ENCODE data around the gene PITPNM1.

Gene PITPNM1

DNA sequence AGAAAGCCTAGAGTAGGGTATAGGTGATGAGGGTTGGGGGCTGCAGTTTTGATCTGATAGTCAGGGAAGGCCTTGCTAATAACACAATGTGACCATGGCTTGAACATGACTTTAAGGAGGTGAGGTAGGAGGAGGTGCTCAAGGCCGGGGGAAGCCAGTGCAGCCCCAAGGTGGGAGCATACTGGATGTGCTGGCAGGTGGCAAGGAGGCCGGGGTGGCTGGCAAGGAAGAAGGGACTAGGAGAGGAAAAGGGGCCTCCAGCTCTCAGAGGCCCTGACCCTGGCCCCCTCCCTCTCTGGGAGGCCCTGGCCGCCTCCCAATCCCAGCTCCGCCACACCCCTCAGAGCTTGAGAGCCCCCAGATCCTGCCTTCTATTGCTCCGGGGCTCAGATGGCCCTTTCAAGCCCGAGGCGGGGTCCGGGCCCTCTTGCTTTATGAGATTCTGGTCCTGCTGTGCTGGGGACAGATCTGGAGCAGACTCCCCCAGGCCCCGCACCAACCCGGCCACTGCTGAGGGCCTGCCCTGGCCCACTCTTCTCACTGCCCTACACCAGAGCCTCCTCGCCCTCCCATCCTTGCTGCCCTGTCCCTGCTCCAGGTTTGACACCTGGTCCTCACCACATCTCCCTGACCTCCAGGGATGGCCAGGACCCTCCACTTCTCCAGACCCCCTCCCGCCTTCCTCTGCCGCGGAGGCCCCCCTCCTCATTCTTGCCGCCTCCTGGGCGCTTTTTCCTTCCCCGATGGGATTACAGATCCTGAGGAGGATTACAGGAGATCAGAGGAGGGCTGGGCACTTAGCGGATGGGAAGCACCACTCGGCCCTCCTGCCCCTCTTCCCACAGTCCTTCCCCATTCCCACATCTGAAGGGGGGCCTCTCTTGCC, 1.8 kb downstream of the PITPNM1 start:
- peak overlapping the region; percentile 80 for H3K4me3 ChIP-seq (ENCODE audit: severe bottlenecking)
- no peaks in the 10 kb centered on the region for H3K27me3 ChIP-seq (ENCODE audit: insufficient read depth, poor library complexity, severe bottlenecking)
- H3K36me3 ChIP-seq (ENCODE audit: low read depth), result peaks cover 24% of the 10 kb centered on the region
- H3K9me3 ChIP-seq (ENCODE audit: severe bottlenecking), result no peaks in the 10 kb centered on the region
- TF ChIP-seq, protein P1, sequence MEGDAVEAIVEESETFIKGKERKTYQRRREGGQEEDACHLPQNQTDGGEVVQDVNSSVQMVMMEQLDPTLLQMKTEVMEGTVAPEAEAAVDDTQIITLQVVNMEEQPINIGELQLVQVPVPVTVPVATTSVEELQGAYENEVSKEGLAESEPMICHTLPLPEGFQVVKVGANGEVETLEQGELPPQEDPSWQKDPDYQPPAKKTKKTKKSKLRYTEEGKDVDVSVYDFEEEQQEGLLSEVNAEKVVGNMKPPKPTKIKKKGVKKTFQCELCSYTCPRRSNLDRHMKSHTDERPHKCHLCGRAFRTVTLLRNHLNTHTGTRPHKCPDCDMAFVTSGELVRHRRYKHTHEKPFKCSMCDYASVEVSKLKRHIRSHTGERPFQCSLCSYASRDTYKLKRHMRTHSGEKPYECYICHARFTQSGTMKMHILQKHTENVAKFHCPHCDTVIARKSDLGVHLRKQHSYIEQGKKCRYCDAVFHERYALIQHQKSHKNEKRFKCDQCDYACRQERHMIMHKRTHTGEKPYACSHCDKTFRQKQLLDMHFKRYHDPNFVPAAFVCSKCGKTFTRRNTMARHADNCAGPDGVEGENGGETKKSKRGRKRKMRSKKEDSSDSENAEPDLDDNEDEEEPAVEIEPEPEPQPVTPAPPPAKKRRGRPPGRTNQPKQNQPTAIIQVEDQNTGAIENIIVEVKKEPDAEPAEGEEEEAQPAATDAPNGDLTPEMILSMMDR (IDR thresholded peaks at IDR 0.05; ENCODE audit: poor library complexity, severe bottlenecking), result no peak
- DNase-seq (ENCODE audit: low spot score), result no peak
- no peak overlapping the region for H3K27ac ChIP-seq (ENCODE audit: poor library complexity, severe bottlenecking)
- ATAC-seq (ENCODE audit: low read depth), result no peak
- H3K4me1 ChIP-seq (ENCODE audit: insufficient read depth, poor library complexity, severe bottlenecking), result peaks cover 10% of the 10 kb centered on the region

DNA sequence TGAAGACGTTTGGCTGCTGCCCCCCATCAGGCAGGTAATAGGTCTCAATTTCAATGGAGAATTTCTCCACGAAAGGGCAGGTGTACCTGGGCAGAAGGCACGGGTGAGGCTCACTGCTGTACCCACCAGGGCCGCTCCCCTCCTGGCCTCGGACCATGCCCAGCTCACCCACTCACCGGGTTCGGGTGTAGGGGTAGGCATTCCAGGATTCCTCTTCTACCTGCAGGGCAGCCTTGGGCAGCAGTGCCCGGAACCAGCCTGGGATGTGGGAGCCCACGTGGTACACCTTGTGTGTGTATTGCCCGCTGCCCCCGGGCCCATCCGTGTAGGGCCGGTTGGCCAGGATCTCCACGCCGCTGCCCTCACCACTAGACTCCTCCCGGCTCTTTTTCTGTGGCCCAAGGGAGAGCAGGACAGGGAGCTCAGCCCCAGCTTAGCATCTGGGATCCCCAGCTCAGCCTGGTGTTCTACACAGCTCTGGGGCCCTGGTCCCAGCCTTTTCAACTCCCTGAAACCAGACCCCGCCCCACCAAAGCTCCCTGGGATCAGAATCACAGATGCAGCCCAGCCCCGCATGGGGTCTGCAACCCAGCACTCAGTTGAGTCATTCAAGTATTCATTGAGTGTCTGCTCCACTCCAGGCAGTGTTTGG, 2.7 kb downstream of the PITPNM1 start:
- Histone ChIP-seq H3K27ac (ENCODE audit: poor library complexity, severe bottlenecking) (no peak overlapping the region), H3K4me1 (ENCODE audit: insufficient read depth, poor library complexity, severe bottlenecking) (peaks cover 10% of the 10 kb centered on the region), H3K36me3 (ENCODE audit: low read depth) (peaks cover 24% of the 10 kb centered on the region), H3K27me3 (ENCODE audit: insufficient read depth, poor library complexity, severe bottlenecking) (no peaks in the 10 kb centered on the region), H3K4me3 (ENCODE audit: severe bottlenecking) (no peak overlapping the region), H3K9me3 (ENCODE audit: severe bottlenecking) (no peaks in the 10 kb centered on the region)
- ATAC-seq (ENCODE audit: low read depth) (no peak), DNase-seq (ENCODE audit: low spot score) (no peak)
- TF ChIP-seq, protein P1 (IDR thresholded peaks at IDR 0.05; ENCODE audit: poor library complexity, severe bottlenecking), result no peak

DNA sequence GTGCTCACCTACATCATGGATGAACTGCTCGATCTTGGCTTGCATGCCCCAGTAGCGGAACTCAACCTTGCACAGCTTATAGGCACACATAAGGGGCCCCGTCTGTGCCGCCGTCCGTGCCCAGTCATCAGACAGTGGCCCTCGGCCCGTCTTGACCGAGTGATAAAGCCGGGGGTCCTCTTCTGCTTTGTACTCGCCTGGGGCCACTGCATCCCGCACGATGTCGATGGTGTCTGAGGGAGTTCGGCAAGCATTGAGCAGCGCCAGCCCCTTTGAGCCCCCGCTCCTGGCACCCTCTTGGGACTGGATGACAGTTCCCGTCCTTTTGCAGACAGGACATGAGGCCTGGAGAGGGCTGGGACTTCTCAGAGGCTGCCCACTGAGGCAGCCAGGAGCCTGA, 3.3 kb downstream of the PITPNM1 start:
- H3K4me3 ChIP-seq (ENCODE audit: severe bottlenecking), result no peak overlapping the region
- no peaks in the 10 kb centered on the region for H3K27me3 ChIP-seq (ENCODE audit: insufficient read depth, poor library complexity, severe bottlenecking)
- H3K4me1 ChIP-seq (ENCODE audit: insufficient read depth, poor library complexity, severe bottlenecking), result peaks cover 10% of the 10 kb centered on the region
- ATAC-seq (ENCODE audit: low read depth) (no peak), DNase-seq (ENCODE audit: low spot score) (no peak)
- H3K36me3 ChIP-seq (ENCODE audit: low read depth), result peaks cover 19% of the 10 kb centered on the region
- no peak overlapping the region for H3K27ac ChIP-seq (ENCODE audit: poor library complexity, severe bottlenecking)
- no peaks in the 10 kb centered on the region for H3K9me3 ChIP-seq (ENCODE audit: severe bottlenecking)
- TF ChIP-seq, protein P1 (IDR thresholded peaks at IDR 0.05; ENCODE audit: poor library complexity, severe bottlenecking), result no peak

DNA sequence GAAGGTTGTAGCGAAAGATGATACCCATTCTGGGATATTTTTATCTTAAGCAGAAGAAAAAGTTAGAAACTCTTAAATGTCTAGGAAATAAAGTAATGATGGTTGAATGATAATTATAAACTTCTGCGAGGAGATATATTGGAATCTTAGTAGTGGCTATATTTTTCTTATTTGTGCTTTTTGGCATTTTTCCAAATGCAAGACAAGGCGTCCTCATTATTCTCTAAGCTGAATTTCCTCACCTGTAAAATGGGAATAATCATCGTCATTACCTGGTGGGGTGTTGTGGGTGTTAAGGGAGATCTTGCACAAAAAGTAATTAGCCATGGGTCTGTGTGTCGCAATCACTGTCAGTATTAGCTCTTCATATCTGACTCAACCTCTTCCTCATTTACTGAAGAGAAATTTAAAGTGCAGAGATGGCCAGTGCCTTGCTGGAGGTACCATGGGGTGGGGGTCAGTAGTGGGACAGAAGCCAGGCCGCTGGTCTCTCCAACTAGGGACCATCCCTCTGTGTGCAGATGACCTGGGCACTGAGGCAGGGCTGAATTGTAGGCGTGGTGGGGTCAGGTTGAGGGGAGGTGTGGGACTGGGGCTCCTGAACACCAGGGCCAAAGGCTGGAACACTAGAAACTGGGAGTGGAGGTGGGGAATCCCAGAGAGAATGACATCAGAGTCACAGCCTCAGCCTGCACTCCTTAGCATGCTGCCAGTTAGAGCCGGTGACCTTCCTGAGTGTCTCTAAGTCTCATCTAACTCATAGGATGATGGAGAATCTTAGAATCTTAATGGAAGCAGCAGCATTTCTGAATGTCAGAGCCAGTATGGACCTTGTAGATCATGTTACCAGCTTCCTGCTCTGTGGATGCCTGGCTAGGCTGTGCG, 4.1 kb downstream of the PITPNM1 start:
- DNase-seq (ENCODE audit: low spot score), result no peak
- ATAC-seq (ENCODE audit: low read depth), result no peak
- TF ChIP-seq, protein P1 (IDR thresholded peaks at IDR 0.05; ENCODE audit: poor library complexity, severe bottlenecking), result no peak
- H3K36me3 ChIP-seq (ENCODE audit: low read depth), result peaks cover 18% of the 10 kb centered on the region
- no peaks in the 10 kb centered on the region for H3K9me3 ChIP-seq (ENCODE audit: severe bottlenecking)
- no peak overlapping the region for H3K4me3 ChIP-seq (ENCODE audit: severe bottlenecking)
- no peaks in the 10 kb centered on the region for H3K27me3 ChIP-seq (ENCODE audit: insufficient read depth, poor library complexity, severe bottlenecking)
- no peak overlapping the region for H3K27ac ChIP-seq (ENCODE audit: poor library complexity, severe bottlenecking)
- H3K4me1 ChIP-seq (ENCODE audit: insufficient read depth, poor library complexity, severe bottlenecking), result peaks cover 4% of the 10 kb centered on the region

All from RWPE2 (cell line).